ENCODE results near the gene ANKRD7.

DNA sequence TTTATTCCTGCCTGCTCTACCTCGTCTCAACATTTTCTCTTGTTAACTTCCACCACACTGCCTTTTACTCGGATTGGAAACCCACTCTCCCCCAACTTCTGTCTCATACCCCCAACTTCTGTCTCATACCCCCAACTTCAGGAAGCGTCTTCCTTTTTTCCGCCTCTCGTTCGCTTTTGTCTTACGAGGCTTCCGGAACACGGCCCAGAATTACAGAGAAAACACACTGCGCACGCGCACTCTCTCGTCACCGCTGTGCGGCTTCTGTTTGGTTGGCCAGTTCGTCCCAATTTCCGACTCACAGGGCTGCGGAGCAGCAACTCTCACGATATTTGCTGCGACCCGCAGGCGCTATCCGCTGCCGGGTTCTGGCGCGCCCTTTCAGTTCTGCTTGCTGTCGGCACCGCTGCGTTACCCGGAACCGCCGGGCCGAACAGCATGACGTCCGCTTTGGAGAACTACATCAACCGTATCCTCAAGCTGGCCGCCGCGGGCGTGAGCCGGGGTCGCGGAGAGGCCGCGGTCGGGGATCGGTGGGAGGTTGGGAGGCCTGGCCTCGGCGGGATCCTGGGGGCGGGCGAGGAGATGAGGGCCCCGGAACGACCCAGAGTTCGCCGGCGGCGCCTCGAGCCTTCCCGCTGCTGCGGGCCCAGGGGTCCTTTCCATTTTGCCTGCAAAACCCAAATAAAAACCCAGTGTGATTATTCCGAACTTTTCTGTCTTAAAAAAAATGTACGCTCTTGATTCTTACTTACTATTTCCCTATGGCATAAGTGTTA is 40.5 kb upstream of the ANKRD7 start, which contains the start of gene LSM8:
- TF ChIP-seq CTCF (IDR thresholded peaks at IDR 0.05) (no peak), ZFX (IDR thresholded peaks at IDR 0.05; ENCODE audit: borderline replicate concordance) (no peak)

All from 22Rv1 (cell line).